Measurements from ENCODE around the gene PLXND1.

DNA sequence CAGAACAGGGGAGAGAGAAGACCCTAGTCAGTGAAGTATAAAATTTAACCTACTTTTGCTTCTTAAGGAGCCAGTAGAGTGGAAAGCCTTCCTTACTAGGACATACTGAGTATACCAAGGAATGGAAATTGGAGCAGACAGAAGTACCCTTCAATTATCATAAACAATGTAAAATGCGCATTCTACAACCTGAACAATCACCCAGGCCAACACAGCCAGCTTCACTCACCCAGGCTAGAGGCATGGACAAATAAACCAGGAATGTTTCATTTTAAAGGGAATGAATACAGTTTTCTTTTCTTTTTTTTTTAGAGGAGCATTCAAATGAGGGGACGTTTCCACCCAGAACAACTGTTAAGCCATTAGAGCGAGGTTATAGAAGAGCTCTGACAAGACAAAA is 41.9 kb upstream of the PLXND1 start:
- TF ChIP-seq POLR2A (IDR thresholded peaks at IDR 0.05) = no peak
- TF ChIP-seq POLR2AphosphoS5 (IDR thresholded peaks at IDR 0.05) = no peak
- TF ChIP-seq, protein P1, sequence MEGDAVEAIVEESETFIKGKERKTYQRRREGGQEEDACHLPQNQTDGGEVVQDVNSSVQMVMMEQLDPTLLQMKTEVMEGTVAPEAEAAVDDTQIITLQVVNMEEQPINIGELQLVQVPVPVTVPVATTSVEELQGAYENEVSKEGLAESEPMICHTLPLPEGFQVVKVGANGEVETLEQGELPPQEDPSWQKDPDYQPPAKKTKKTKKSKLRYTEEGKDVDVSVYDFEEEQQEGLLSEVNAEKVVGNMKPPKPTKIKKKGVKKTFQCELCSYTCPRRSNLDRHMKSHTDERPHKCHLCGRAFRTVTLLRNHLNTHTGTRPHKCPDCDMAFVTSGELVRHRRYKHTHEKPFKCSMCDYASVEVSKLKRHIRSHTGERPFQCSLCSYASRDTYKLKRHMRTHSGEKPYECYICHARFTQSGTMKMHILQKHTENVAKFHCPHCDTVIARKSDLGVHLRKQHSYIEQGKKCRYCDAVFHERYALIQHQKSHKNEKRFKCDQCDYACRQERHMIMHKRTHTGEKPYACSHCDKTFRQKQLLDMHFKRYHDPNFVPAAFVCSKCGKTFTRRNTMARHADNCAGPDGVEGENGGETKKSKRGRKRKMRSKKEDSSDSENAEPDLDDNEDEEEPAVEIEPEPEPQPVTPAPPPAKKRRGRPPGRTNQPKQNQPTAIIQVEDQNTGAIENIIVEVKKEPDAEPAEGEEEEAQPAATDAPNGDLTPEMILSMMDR (IDR thresholded peaks at IDR 0.05) = no peak
- no peak for TF ChIP-seq EP300 (IDR thresholded peaks at IDR 0.05)
